Nephron progenitor cell (in vitro differentiated cells): ENCODE data around the gene YTHDF1.

Experiments used
- DNase-seq: peaks from one replicate; pipeline ENCODE4 v3.0.0; 2021
- H3K27ac Mint-ChIP-seq: 2 replicates; pipeline ENCODE4 v1.8.0; 2021; ENCODE audit warnings: mild to moderate bottlenecking, moderate library complexity, mixed read lengths
- H3K27me3 Mint-ChIP-seq: 2 replicates; pipeline ENCODE4 v1.8.0; 2021; ENCODE audit warnings: mild to moderate bottlenecking, low read depth, mixed read lengths; ENCODE audit not compliant: poor library complexity
- H3K36me3 Mint-ChIP-seq: 2 replicates; pipeline ENCODE4 v1.8.0; 2021; ENCODE audit warnings: low read depth, mixed read lengths
- H3K4me1 Mint-ChIP-seq: 2 replicates; pipeline ENCODE4 v1.8.0; 2021; ENCODE audit warnings: mixed read lengths
- H3K4me3 Mint-ChIP-seq: 2 replicates; pipeline ENCODE4 v1.8.0; 2021; ENCODE audit warnings: mild to moderate bottlenecking, moderate library complexity, mixed read lengths
- H3K9me3 Mint-ChIP-seq: 2 replicates; pipeline ENCODE4 v1.8.0; 2021; ENCODE audit warnings: mild to moderate bottlenecking, moderate library complexity, mixed read lengths
- CTCF ChIP-seq: fragments of 200-600 bp; sonication (generic); IDR thresholded peaks from 2 replicates; pipeline ENCODE4 v1.5.0; 2021; ENCODE audit warnings: antibody characterized with exemption

Gene YTHDF1

GRCh38 chr20:63208346-63208909 lies 7.5 kb downstream of the YTHDF1 start:
- no peak for DNase-seq
- Mint-ChIP-seq H3K9me3 (no peaks in the 10 kb centered on the region), H3K27me3 (no peaks in the 10 kb centered on the region), H3K4me3 (no peak overlapping the region), H3K4me1 (peaks cover 27% of the 10 kb centered on the region), H3K27ac (peak overlapping the region; percentile 83), H3K36me3 (peaks cover 77% of the 10 kb centered on the region)
- TF ChIP-seq CTCF: no peak

- no peak for TF ChIP-seq CTCF
- no peaks in the 10 kb centered on the region for H3K27me3 Mint-ChIP-seq
- H3K27ac Mint-ChIP-seq: peak overlapping the region; percentile 36
- peaks cover 71% of the 10 kb centered on the region for H3K36me3 Mint-ChIP-seq
- H3K4me3 Mint-ChIP-seq: no peak overlapping the region
- no peak for DNase-seq
- H3K9me3 Mint-ChIP-seq: no peaks in the 10 kb centered on the region
- peaks cover 12% of the 10 kb centered on the region for H3K4me1 Mint-ChIP-seq
Observed at GRCh38 chr20:63206878-63207277, 9.1 kb downstream of the YTHDF1 start.

- H3K27ac Mint-ChIP-seq: peak overlapping the region; percentile 36
- H3K4me3 Mint-ChIP-seq: no peak overlapping the region
- peaks cover 10% of the 10 kb centered on the region for H3K4me1 Mint-ChIP-seq
- no peaks in the 10 kb centered on the region for H3K9me3 Mint-ChIP-seq
- no peaks in the 10 kb centered on the region for H3K27me3 Mint-ChIP-seq
- H3K36me3 Mint-ChIP-seq: peaks cover 73% of the 10 kb centered on the region
- no peak for TF ChIP-seq CTCF
- DNase-seq: no peak
Observed at GRCh38 chr20:63205896-63206295, 10.0 kb downstream of the YTHDF1 start.

GRCh38 chr20:63204362-63204761 lies 11.6 kb downstream of the YTHDF1 start:
- no peak for DNase-seq
- no peaks in the 10 kb centered on the region for H3K27me3 Mint-ChIP-seq
- peaks cover 67% of the 10 kb centered on the region for H3K36me3 Mint-ChIP-seq
- H3K9me3 Mint-ChIP-seq: no peaks in the 10 kb centered on the region
- H3K4me3 Mint-ChIP-seq: no peak overlapping the region
- no peak overlapping the region for H3K27ac Mint-ChIP-seq
- H3K4me1 Mint-ChIP-seq: peaks cover 10% of the 10 kb centered on the region
- no peak for TF ChIP-seq CTCF

- no peaks in the 10 kb centered on the region for H3K27me3 Mint-ChIP-seq
Observed at GRCh38 chr20:63202811-63203526, 13.0 kb downstream of the YTHDF1 start.

More at GRCh38 chr20:63202811-63203526, 13.0 kb downstream of the YTHDF1 start:
- H3K4me1 Mint-ChIP-seq: peaks cover 21% of the 10 kb centered on the region
- TF ChIP-seq CTCF: no peak
- peaks cover 69% of the 10 kb centered on the region for H3K36me3 Mint-ChIP-seq
- no peaks in the 10 kb centered on the region for H3K9me3 Mint-ChIP-seq
- no peak for DNase-seq
- no peak overlapping the region for H3K27ac Mint-ChIP-seq
- no peak overlapping the region for H3K4me3 Mint-ChIP-seq
